Neuronal stem cell (in vitro differentiated cells): ENCODE data around the gene CASKIN2.
A peak's percentile ranks its signal among the peaks of the same experiment; 100 is the strongest.

Experiments
- DNase-seq: peaks from one replicate; pipeline ENCODE4 v3.0.0-alpha.2; 2013; ENCODE audit warnings: low spot score
- H2AFZ ChIP-seq: one replicate; pipeline ENCODE4 v1.6.1; 2013; ENCODE audit warnings: mild to moderate bottlenecking, low read length, inconsistent platforms
- H2AK5ac ChIP-seq: 2 replicates; pipeline ENCODE4 v1.6.1; 2013; ENCODE audit warnings: low read depth, mild to moderate bottlenecking, inconsistent platforms, low read length, moderate library complexity, mixed read lengths
- H2BK120ac ChIP-seq: 2 replicates; pipeline ENCODE4 v1.6.1; 2013; ENCODE audit warnings: low read depth, mild to moderate bottlenecking, inconsistent platforms, low read length, moderate library complexity, mixed read lengths
- H2BK12ac ChIP-seq: one replicate; pipeline ENCODE4 v1.6.1; 2013; ENCODE audit warnings: low read length, inconsistent platforms
- H2BK15ac ChIP-seq: 2 replicates; pipeline ENCODE4 v1.6.1; 2013; ENCODE audit warnings: mild to moderate bottlenecking, low read length, inconsistent platforms, mixed read lengths
- H2BK5ac ChIP-seq: one replicate; pipeline ENCODE4 v1.6.1; 2013; ENCODE audit warnings: inconsistent platforms, mild to moderate bottlenecking, low read length, moderate library complexity
- H3K14ac ChIP-seq: one replicate; pipeline ENCODE4 v1.6.1; 2013; ENCODE audit warnings: low read length, inconsistent platforms
- H3K18ac ChIP-seq: 2 replicates; pipeline ENCODE4 v1.6.1; 2013; ENCODE audit warnings: low read length, inconsistent platforms
- H3K23ac ChIP-seq: 2 replicates; pipeline ENCODE4 v1.6.1; 2013; ENCODE audit warnings: low read depth, mild to moderate bottlenecking, mixed read lengths, low read length, inconsistent platforms; ENCODE audit not compliant: poor library complexity
- H3K27ac ChIP-seq: replicated peaks from 3 replicates; pipeline ENCODE4 v1.5.1; 2013; ENCODE audit warnings: low read length, inconsistent platforms
- H3K27me3 ChIP-seq, 3 experiments: 2 replicates each; pipeline ENCODE4 v1.6.1; 2013; ENCODE audit warnings: low read length in 3 of 3, mild to moderate bottlenecking in 2 of 3, inconsistent platforms in 1 of 3, low read depth in 1 of 3, mixed read lengths in 1 of 3, moderate library complexity in 1 of 3; ENCODE audit not compliant: control insufficient read depth in 3 of 3, insufficient read depth in 3 of 3
- H3K36me3 ChIP-seq, 2 donors: replicated peaks in 1 of 2; 2 replicates each; pipeline ENCODE4 v1.6.1; 2013; ENCODE audit warnings: low read length in 2 of 2; ENCODE audit not compliant: control insufficient read depth in 2 of 2, insufficient read depth in 2 of 2
- H3K4ac ChIP-seq: 2 replicates; pipeline ENCODE4 v1.6.1; 2013; ENCODE audit warnings: inconsistent platforms, mild to moderate bottlenecking, low read length, moderate library complexity
- H3K4me1 ChIP-seq, 2 donors: 1 replicate in 1 of 2; 2 replicates in 1 of 2; pipeline ENCODE4 v1.6.1; 2013; ENCODE audit warnings: low read length in 2 of 2, low read depth in 1 of 2; ENCODE audit not compliant: control insufficient read depth in 2 of 2, insufficient read depth in 1 of 2
- H3K4me2 ChIP-seq: one replicate; pipeline ENCODE4 v1.6.1; 2013; ENCODE audit warnings: mild to moderate bottlenecking, low read length, inconsistent platforms; ENCODE audit not compliant: insufficient read depth, poor library complexity, severe bottlenecking
- H3K4me3 ChIP-seq, 2 donors: 2 replicates each; pipeline ENCODE4 v1.5.1; 2013; ENCODE audit warnings: low read length in 2 of 2, mild to moderate bottlenecking in 2 of 2, inconsistent platforms in 1 of 2, moderate library complexity in 1 of 2
- H3K79me1 ChIP-seq: one replicate; pipeline ENCODE4 v1.6.1; 2013; ENCODE audit warnings: low read depth, mild to moderate bottlenecking, inconsistent platforms, low read length, moderate library complexity
- H3K9ac ChIP-seq: one replicate; pipeline ENCODE4 v1.6.1; 2013; ENCODE audit warnings: mild to moderate bottlenecking, low read depth, low read length, inconsistent platforms; ENCODE audit not compliant: poor library complexity
- H3K9me3 ChIP-seq, 2 donors: replicated peaks in 1 of 2; 2 replicates each; pipeline versions ENCODE3 to v1.6.1; 2013; ENCODE audit warnings: low read length in 2 of 2, mild to moderate bottlenecking in 2 of 2, inconsistent platforms in 1 of 2, low read depth in 1 of 2, mixed read lengths in 1 of 2, moderate library complexity in 1 of 2; ENCODE audit not compliant: control insufficient read depth in 2 of 2, insufficient read depth in 1 of 2
- H4K8ac ChIP-seq: one replicate; pipeline ENCODE4 v1.6.1; 2013; ENCODE audit warnings: low read depth, mild to moderate bottlenecking, inconsistent platforms, low read length, moderate library complexity
- H4K91ac ChIP-seq: one replicate; pipeline ENCODE4 v1.6.1; 2013; ENCODE audit warnings: low read length, low read depth, mild to moderate bottlenecking, inconsistent platforms; ENCODE audit not compliant: poor library complexity
- WGBS, 2 donors: extraction: QIAGEN DNeasy Blood & Tissue Kit; methylation state at CpG; one replicate each; pipeline ENCODE4 v1.1.7; 2013; ENCODE audit warnings: missing lambda C conversion rate in 2 of 2, mixed read lengths in 1 of 2; ENCODE audit not compliant: insufficient read length in 2 of 2, insufficient replicate concordance in 1 of 2; ENCODE audit errors: extremely low coverage in 2 of 2; 5-methylcytosine and 5-hydroxymethylcytosine counted together

CASKIN2 gene

GRCh38 chr17:75506134-75506533 is 9.2 kb downstream of the CASKIN2 start:
- no peak for DNase-seq
- H3K4me2 ChIP-seq = no peak overlapping the region
- no peak overlapping the region for H3K14ac ChIP-seq
- no peaks in the 10 kb centered on the region for H3K9me3 ChIP-seq
- no peak overlapping the region for H3K4me3 ChIP-seq
- H3K9ac ChIP-seq = no peak overlapping the region
- H3K79me1 ChIP-seq = peaks cover 21% of the 10 kb centered on the region
- H4K8ac ChIP-seq = no peak overlapping the region
- no peak overlapping the region for H2BK5ac ChIP-seq
- no peak overlapping the region for H3K27ac ChIP-seq
- no peak overlapping the region for H2AFZ ChIP-seq
- no peak overlapping the region for H4K91ac ChIP-seq
- peaks cover 0 to 3% of the 10 kb centered on the region in 2 donors for H3K4me1 ChIP-seq
- no peak overlapping the region for H3K4ac ChIP-seq
- H2BK120ac ChIP-seq = no peak overlapping the region
- H3K23ac ChIP-seq = peak overlapping the region; percentile 65
- H2AK5ac ChIP-seq = no peak overlapping the region
- WGBS, 2 donors = no CpG with 5 or more reads among the region's 21 CpGs
- H3K27me3 ChIP-seq = no peaks in the 10 kb centered on the region
- H2BK15ac ChIP-seq = no peak overlapping the region
- no peak overlapping the region for H2BK12ac ChIP-seq
- peaks cover 32 to 86% of the 10 kb centered on the region in 2 donors for H3K36me3 ChIP-seq
- no peak overlapping the region for H3K18ac ChIP-seq

GRCh38 chr17:75505640-75506039 is 9.7 kb downstream of the CASKIN2 start:
- no peak overlapping the region for H3K18ac ChIP-seq
- H3K4me2 ChIP-seq = no peak overlapping the region
- H2AK5ac ChIP-seq = no peak overlapping the region
- no peak overlapping the region for H3K9ac ChIP-seq
- H3K4ac ChIP-seq = no peak overlapping the region
- H2BK120ac ChIP-seq = no peak overlapping the region
- no peak overlapping the region for H2AFZ ChIP-seq
- DNase-seq = no peak
- no peak overlapping the region for H3K4me3 ChIP-seq
- H3K4me1 ChIP-seq = peaks cover 0 to 3% of the 10 kb centered on the region in 2 donors
- H2BK15ac ChIP-seq = no peak overlapping the region
- H3K27ac ChIP-seq = no peak overlapping the region
- no peak overlapping the region for H4K91ac ChIP-seq
- peaks cover 21% of the 10 kb centered on the region for H3K79me1 ChIP-seq
- WGBS, 2 donors = no CpG with 5 or more reads among the region's 15 CpGs
- no peak overlapping the region for H2BK5ac ChIP-seq
- no peak overlapping the region for H3K23ac ChIP-seq
- no peaks in the 10 kb centered on the region for H3K27me3 ChIP-seq
- H3K36me3 ChIP-seq = peaks cover 37 to 86% of the 10 kb centered on the region in 2 donors
- no peaks in the 10 kb centered on the region for H3K9me3 ChIP-seq
- H2BK12ac ChIP-seq = no peak overlapping the region
- no peak overlapping the region for H3K14ac ChIP-seq
- H4K8ac ChIP-seq = no peak overlapping the region

GRCh38 chr17:75505152-75505409 is 10.3 kb downstream of the CASKIN2 start:
- Histone ChIP-seq H2AFZ (no peak overlapping the region), H3K23ac (peak overlapping the region; percentile 25), H4K8ac (no peak overlapping the region), H3K27ac (no peak overlapping the region), H3K18ac (no peak overlapping the region), H3K36me3 (peaks cover 38 to 87% of the 10 kb centered on the region in 2 donors), H4K91ac (no peak overlapping the region), H2BK12ac (no peak overlapping the region), H3K4me2 (no peak overlapping the region), H3K9me3 (no peaks in the 10 kb centered on the region), H3K27me3 (no peaks in the 10 kb centered on the region), H3K4me3 (no peak overlapping the region), H2AK5ac (no peak overlapping the region), H2BK5ac (peak overlapping the region; percentile 22), H3K14ac (no peak overlapping the region), H3K79me1 (peaks cover 21% of the 10 kb centered on the region), H3K9ac (no peak overlapping the region), H2BK120ac (peak overlapping the region; percentile 41), H3K4ac (no peak overlapping the region), H2BK15ac (no peak overlapping the region), H3K4me1 (peaks cover 0 to 3% of the 10 kb centered on the region in 2 donors)
- WGBS, 2 donors = no CpG with 5 or more reads among the region's 4 CpGs
- no peak for DNase-seq

- Histone ChIP-seq H3K4me3 (no peak overlapping the region), H3K9ac (peak overlapping the region; percentile 81), H3K4me2 (no peak overlapping the region), H3K79me1 (peaks cover 18% of the 10 kb centered on the region), H2BK15ac (no peak overlapping the region), H3K14ac (no peak overlapping the region), H2AK5ac (peak overlapping the region; percentile 75), H2AFZ (no peak overlapping the region), H4K91ac (no peak overlapping the region), H3K9me3 (no peaks in the 10 kb centered on the region), H3K36me3 (peaks cover 39 to 88% of the 10 kb centered on the region in 2 donors), H4K8ac (no peak overlapping the region), H3K27ac (no peak overlapping the region), H3K4ac (no peak overlapping the region), H3K18ac (peak overlapping the region; percentile 38), H3K23ac (peak overlapping the region; percentile 25), H3K27me3 (no peaks in the 10 kb centered on the region), H2BK5ac (peak overlapping the region; percentile 66), H2BK12ac (no peak overlapping the region), H2BK120ac (peak overlapping the region; percentile 41), H3K4me1 (peaks cover 0 to 3% of the 10 kb centered on the region in 2 donors)
- DNase-seq = no peak
- WGBS, 2 donors = no CpG with 5 or more reads among the region's 32 CpGs
Observed at GRCh38 chr17:75504347-75505151, 10.8 kb downstream of the CASKIN2 start.
